IPS-NIHi7 (cell line): ENCODE measurements around the gene C9.
"Not testable (repeated sequence)": the region's sequence is repeated elsewhere in the genome, so short reads cannot be mapped to it uniquely, and the experiment has no call there.

Source experiments
- DNase-seq: peaks from one replicate; pipeline ENCODE4 v3.0.0; 2012; ENCODE audit warnings: mixed read lengths; ENCODE audit errors: extremely low spot score

C9 gene

DNA sequence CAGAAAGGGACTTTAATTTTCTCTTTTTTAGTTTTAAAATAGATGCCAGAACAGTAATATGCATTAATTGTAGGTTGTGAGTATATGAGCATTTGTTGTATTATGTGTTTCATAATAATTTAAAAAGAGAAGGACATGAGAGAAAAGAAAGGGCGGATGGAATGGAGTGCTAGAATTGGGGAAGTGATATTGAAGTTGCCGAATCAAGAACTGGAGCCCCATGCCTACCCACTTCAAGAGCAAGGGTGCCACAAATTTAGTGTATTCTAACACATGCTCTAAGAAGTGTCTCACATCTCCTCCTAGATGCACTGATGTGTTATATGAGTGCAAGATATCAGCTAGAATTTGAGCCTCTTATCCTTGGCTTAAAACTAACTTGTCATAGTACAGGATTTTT is 101.3 kb downstream of the C9 start:
- no peak for DNase-seq

DNA sequence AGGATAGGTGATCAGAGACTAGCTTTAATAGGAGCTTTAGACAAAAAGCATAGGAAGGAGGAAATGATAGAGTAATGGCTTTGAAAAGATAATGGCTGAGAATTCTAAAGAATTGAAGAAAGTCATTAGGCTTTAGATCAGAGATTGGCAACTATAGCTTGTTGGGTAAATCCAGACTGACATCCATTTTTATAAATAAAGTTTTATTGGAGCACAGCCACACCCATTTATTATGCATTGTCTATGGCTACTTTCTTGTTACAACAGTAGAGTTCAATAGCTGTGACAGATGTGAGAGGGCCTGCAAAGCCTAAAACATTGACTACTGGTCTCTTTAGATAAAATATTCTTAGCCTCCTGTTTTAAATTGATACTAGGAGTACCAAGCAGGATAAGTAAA is 104.2 kb downstream of the C9 start:
- no peak for DNase-seq

DNA sequence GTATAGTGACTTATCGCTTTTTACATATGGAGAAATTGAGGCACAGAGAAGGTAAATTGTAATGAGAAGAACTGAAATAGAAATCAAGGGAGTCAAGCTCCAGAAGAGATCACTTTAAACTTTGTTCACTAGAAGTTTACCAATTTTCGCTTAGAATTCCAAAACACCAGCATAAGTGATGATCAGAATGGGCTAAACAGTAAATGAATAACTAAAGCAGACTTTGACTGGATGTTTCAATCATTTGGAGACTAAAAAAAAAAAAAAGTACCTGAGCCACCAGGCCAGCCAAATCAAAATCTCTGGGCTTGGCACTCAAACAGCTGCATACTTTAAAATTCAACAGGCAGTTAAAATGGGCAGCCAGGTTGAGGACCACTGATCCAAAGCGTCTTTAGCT is 106.7 kb downstream of the C9 start:
- DNase-seq = no peak

DNA sequence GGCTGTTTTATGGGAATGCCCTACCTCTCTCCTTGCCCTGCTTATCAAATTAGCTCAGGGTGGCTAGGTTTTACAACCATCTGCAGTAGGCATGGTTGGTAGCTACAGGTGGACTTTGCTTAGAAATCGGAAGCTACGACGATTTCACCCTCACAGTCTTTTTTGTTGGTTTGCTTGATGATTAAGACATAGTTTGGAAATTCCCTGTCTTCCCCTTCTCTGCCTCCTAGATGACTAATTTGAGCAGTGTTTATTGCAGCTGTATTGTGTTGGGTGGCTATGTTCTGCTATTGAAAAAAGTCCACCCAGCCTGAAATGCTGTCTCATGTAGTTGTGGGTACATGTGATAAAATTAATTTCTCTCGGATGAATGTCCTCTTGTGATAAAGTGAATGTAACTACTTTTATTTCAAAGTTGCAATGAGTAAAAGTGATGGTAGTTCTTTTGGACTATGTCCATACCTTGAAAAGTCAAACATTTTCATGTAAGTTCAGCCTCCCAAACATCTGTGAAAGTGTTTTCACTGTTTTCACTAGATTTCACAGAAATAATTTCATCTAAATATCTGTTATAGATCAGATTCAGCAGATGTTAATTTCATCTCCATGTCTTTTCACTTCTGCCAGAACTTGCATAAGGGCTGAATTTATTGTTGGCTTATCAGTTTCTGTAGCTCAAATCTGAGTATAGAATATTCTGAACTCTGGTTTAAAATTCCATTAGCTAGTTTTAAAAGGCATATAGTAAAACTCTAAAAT is 107.6 kb downstream of the C9 start:
- no peak for DNase-seq

DNA sequence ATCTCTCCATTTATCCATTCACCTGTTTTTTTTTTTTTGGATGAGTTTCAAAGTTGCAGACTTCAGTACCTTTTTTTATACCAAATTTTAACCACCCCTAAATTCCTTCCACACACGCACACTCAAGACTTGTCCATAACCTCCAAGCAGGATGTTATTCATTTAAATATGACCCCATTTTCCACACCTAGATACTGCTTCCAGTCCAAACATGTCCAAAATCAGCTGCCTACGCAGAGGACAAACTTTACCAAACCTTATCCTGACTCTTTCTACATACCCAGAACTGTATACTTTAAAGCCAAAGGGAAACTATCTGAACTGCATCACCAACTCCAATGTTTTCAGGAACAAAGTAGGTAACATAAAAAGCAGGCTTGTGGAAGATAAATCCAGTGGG is 108.9 kb downstream of the C9 start:
- no peak for DNase-seq

DNA sequence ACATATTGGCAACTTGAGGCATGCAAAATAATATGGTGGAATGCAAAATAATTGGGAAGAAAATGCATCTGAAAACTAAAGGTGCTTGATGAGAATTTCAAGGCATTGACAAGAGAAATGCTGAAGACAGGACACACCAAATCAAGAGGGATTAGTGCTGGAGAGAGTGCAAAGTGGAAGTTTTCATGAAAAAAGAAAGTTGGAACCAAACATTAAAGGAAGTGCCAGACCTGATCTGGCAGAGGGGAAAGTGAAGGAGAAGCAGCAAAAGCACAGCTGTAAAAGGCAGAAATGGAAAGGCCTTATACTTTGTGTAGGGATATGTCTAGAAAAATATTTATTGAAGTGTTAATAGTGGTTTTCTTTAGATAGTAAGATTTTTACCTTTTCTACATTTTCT is 109.6 kb downstream of the C9 start:
- no peak for DNase-seq

DNA sequence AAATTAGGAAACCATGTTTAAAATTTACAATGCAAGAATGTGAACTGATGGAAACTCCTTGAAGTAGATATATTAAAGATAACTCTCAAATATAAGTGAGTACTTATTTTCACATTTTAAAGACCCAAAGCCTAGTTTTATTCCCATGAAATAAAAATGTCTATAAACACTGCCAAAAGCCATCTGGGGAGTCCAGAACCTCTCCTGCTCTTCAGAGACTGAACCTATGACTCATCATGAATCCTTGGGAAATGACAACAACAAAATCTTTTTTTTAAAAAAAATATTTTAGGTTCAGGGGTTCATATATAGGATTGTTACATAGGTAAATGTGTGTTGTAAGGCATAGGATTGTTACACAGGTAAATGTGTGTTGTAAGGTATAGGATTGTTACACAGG is 111.1 kb downstream of the C9 start:
- DNase-seq = no peak

DNA sequence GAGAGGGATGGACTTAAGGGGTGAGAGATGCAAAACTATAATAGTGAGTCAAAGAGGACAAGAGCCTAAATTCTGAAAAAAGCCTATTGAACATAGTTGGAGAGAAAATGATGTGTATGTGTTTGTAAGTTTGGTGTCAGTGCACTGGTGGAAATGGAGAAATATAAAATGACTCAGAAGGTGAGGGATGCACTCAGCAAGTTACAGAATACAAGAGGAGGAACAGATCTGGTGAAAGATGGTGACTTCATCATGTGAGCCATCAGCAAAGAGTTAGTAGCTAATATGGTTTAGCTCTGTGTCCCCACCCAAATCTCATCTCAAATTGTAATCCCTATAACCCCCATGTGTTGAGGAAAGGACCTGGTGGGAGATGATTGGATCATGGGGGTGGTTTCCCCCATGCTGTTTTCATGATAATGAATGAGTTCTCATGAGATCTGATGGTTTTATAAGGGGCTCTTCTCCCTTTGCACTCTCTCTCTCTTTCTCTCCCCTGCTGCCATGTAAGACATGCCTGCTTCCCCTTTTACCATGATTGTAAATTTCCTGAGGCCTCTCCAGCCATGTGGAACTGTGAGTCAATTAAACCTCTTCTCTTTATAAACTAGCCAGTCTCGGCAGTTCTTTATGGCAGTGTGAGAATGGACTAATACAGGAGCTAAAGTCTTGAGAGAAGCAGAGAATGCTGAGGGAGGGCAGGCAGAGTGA is 114.6 kb downstream of the C9 start:
- DNase-seq = no peak

DNA sequence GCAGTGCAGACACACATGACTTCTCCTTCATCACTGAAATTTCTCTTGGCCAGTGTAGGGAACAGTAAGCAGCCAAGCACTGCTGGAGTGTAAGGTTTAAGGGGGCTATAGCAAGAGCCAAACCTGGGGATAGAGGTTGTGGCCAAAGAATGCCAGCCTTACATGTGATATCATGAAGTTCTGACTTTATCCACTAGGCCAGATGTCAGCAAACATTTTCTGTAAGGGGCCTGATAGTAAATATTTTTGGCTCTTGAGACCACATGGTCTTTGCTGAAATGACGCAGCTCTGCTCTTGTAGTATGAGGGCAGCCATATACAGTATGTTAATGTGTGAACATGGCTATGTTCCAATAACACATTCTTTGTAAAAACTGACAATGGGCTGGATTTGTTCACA is 115.2 kb downstream of the C9 start:
- DNase-seq = no peak

DNA sequence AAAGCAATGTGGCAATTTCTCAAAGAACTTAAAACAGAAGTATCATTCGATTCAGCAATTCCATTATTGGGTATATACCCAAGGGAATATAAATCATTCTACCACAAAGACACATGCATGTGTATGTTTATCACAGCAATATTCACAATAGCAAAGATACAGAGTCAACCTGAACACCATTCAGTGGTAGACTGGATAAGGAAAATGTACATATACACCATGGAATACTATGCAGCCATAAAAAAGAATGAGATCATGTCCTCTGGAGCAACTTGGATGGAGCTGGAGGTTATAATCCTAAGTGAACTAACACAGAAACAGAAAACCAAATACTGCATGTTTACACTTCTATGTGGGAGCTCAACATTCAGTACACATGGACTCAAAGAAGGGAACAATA is 123.5 kb downstream of the C9 start:
- DNase-seq = no peak

DNA sequence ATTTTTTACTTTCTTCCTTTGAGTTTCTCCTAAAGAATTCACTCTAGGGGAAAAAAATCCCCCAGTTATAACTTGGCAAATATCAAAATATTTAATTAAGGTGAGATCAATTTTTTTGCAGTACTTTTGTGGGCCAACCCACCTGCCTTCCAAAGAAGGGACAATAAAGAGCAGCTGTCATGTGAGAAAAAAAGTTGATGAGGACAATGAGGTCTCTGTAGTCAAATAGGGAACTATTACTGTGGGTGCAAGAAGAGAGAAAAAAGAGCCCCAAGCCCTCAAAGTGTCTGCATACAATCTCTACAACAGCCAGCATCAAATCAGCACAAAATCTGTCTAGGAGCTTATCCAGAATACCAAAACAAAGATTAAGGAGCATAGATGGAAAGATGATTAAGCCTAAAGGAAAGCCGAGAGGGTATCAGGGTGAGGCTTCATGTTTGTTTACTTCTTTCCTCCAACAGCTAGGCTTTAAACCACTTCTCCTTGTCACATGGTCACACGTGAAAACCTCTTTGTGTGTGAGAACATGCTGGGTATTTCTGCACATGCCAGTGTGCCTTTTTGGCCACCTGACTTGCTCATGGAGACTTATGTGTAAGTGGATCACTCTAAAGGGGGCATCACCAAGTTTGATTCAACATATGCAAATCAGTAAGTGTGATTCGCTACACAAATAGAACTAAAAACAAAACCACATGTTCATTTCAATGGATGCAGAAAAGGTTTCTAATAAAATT is 125.8 kb downstream of the C9 start:
- no peak for DNase-seq

DNA sequence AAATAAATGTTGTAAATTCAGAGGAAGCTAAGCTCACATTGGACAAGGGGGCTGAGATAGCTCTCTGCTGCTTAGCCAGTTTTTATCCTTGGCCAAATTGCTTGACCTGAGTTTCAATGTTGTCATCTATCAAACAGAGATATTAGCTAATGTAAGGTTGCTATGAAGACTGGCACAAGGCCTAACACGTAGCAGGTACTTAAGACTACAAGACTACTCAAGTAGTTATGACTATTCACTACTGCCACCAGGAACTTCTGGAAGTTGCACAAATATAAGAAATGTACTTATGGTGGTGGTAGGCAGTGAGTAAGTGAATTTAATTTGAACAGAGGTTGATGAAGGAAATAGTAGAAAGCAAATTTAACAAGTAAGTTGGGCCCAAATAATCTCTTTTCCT is 127.6 kb downstream of the C9 start:
- no peak for DNase-seq

DNA sequence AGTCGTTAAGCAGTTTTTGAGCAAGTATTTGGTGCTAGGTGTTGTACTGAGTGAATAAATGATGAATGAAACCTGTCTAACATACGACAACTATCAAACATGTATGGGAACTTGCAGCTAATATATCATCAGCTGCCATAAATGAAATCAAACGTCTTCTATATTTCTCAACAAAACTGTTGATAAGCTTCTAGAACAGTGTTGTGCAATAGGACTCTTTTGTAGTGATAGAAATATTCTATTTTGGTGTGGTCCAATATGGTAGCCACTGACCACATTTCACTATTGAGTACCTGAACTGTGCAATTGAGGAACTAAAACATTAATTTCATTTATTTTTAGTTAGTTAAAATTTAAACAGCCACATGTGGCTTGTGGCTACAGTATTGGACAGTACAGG is 128.6 kb downstream of the C9 start:
- DNase-seq = no peak

DNA sequence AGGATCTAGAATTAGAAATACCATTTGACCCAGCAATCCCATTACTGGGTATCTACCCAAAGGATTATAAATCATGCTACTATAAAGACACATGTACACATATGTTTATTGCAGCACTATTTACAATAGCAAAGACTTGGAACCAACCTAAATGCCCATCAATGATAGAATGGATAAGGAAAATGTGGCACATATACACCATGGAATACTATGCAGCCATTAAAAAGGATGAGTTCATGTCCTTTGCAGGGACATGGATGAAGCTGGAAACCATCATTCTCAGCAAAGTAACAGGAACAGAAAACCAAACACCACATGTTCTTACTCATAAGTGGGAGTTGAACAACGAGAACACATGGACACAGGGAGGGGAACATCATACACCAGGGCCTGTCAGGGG is 129.8 kb downstream of the C9 start:
- DNase-seq = not testable (repeated sequence)
